NCI-H1417 treated with DMSO at 0.1 percent for 48 hours (cell line): ENCODE measurements around the gene SBF1.
"Not testable (repeated sequence)": the region's sequence is repeated elsewhere in the genome, so short reads cannot be mapped to it uniquely, and the experiment has no call there.

ENCODE experiments used
- DNase-seq: peaks from one replicate; lab custom pipeline; 2025; lab: John Stamatoyannopoulos, UW

SBF1 gene

GRCh38 chr22:50432131-50432876 is 42.5 kb downstream of the SBF1 start:
- no peak for DNase-seq

- DNase-seq = no peak
These were observed 49.5 kb downstream of the SBF1 start for GRCh38 chr22:50425179-50425916.

GRCh38 chr22:50423956-50424355 is 50.9 kb downstream of the SBF1 start:
- DNase-seq = no peak

GRCh38 chr22:50422961-50423815 is 51.6 kb downstream of the SBF1 start:
- no peak for DNase-seq

GRCh38 chr22:50422046-50422445 is 52.8 kb downstream of the SBF1 start:
- DNase-seq = no peak

GRCh38 chr22:50420581-50420980 is 54.3 kb downstream of the SBF1 start:
- DNase-seq = no peak

- DNase-seq = no peak
These were observed 54.8 kb downstream of the SBF1 start for GRCh38 chr22:50420015-50420414.

- no peak for DNase-seq
These were observed 55.7 kb downstream of the SBF1 start for GRCh38 chr22:50419116-50419515.

GRCh38 chr22:50418624-50419023 is 56.2 kb downstream of the SBF1 start:
- DNase-seq = no peak

GRCh38 chr22:50417411-50418210 is 57.2 kb downstream of the SBF1 start:
- no peak for DNase-seq

GRCh38 chr22:50416996-50417395 is 57.8 kb downstream of the SBF1 start:
- DNase-seq = no peak

- DNase-seq = no peak
These were observed 59.4 kb downstream of the SBF1 start for GRCh38 chr22:50415426-50415825.

- DNase-seq = no peak
These were observed 60.2 kb downstream of the SBF1 start for GRCh38 chr22:50414476-50415248.

- not testable (repeated sequence) for DNase-seq
These were observed 65.9 kb downstream of the SBF1 start for GRCh38 chr22:50408954-50409353.

- DNase-seq = no peak
These were observed 66.5 kb downstream of the SBF1 start for GRCh38 chr22:50408311-50408710.

- DNase-seq = no peak
These were observed 68.2 kb downstream of the SBF1 start for GRCh38 chr22:50406416-50407170.

- no peak for DNase-seq
These were observed 71.1 kb downstream of the SBF1 start for GRCh38 chr22:50403701-50404101.

GRCh38 chr22:50401907-50402306 is 72.9 kb downstream of the SBF1 start:
- DNase-seq = no peak

- DNase-seq = no peak
These were observed 73.9 kb downstream of the SBF1 start for GRCh38 chr22:50400931-50401330.

- no peak for DNase-seq
These were observed 74.4 kb downstream of the SBF1 start for GRCh38 chr22:50400406-50400805.
